WTC11 (cell line): ENCODE data around the gene PRF1. TPM values are rescaled to one million over a fixed set of nuclear protein-coding genes. Genes with fewer than 3 reads are reported as not detected.
A peak's percentile ranks its signal among the peaks of the same experiment; 100 is the strongest.

Experiments
- ATAC-seq: fragments of 200-7000 bp; cut with Tn5 transposase; 2 replicates; pipeline ENCODE4 v1.10.0; 2021; ENCODE audit warnings: mild to moderate bottlenecking, moderate library complexity
- CTCF ChIA-PET: fragments of 300-600 bp; sonication (Branson Sonifier 250); formaldehyde crosslinking; loops from one replicate; lab custom pipeline; 2021; ENCODE audit warnings: antibody characterized with exemption; lab: Charles Lee
- POLR2A ChIA-PET: fragments of 350-600 bp; sonication (Branson Sonifier 250); formaldehyde crosslinking; loops from one replicate; lab custom pipeline; 2021; ENCODE audit warnings: antibody characterized with exemption; lab: Charles Lee
- DNase-seq: peaks from one replicate; pipeline ENCODE4 v3.0.0; 2021; ENCODE audit warnings: low spot score
- H3K27ac Mint-ChIP-seq: 2 replicates; pipeline ENCODE4 v1.8.0; 2021; ENCODE audit warnings: mixed read lengths
- H3K27me3 Mint-ChIP-seq: 2 replicates; pipeline ENCODE4 v1.8.0; 2021; ENCODE audit warnings: low read depth, mild to moderate bottlenecking, moderate library complexity, mixed read lengths
- H3K36me3 Mint-ChIP-seq: 2 replicates; pipeline ENCODE4 v1.8.0; 2021; ENCODE audit warnings: mixed read lengths
- H3K4me1 Mint-ChIP-seq: 2 replicates; pipeline ENCODE4 v1.8.0; 2022; ENCODE audit warnings: mixed read lengths
- H3K4me3 Mint-ChIP-seq: 2 replicates; pipeline ENCODE4 v1.8.0; 2021; ENCODE audit warnings: mild to moderate bottlenecking, moderate library complexity, mixed read lengths
- H3K9me3 Mint-ChIP-seq: 2 replicates; pipeline ENCODE4 v1.8.0; 2021; ENCODE audit warnings: mixed read lengths
- CREB1 ChIP-seq: sonication (generic); formaldehyde crosslinking; IDR thresholded peaks from 2 replicates; pipeline ENCODE4 v1.8.0; 2023; ENCODE audit warnings: mild to moderate bottlenecking, missing genetic modification reagents
- E2F1 ChIP-seq: sonication (generic); formaldehyde crosslinking; IDR thresholded peaks from 2 replicates; pipeline ENCODE4 v1.8.0; 2022; ENCODE audit warnings: mild to moderate bottlenecking, missing genetic modification reagents
- GRHL2 ChIP-seq: fragments of 250-450 bp; sonication (Bioruptor Pico); IDR thresholded peaks from 2 replicates; pipeline ENCODE4 v1.8.0; 2022; ENCODE audit warnings: mild to moderate bottlenecking, moderate library complexity; ENCODE audit not compliant: insufficient replicate concordance, severe bottlenecking
- KAT7 ChIP-seq: sonication (generic); formaldehyde crosslinking; IDR thresholded peaks from 2 replicates; pipeline ENCODE4 v1.8.1; 2023; ENCODE audit warnings: missing genetic modification reagents, mild to moderate bottlenecking, borderline replicate concordance
- OVOL2 ChIP-seq: fragments of 250-450 bp; sonication (Bioruptor Pico); IDR thresholded peaks from 2 replicates; pipeline ENCODE4 v1.9.0; 2021; ENCODE audit warnings: mild to moderate bottlenecking, borderline replicate concordance
- ZNF281 ChIP-seq: sonication (generic); formaldehyde crosslinking; IDR thresholded peaks from 2 replicates; pipeline ENCODE4 v1.8.0; 2023; ENCODE audit warnings: mild to moderate bottlenecking, missing genetic modification reagents
- ZNF396 ChIP-seq: fragments of 250-450 bp; sonication (Bioruptor Pico); IDR thresholded peaks from 2 replicates; pipeline ENCODE4 v1.8.0; 2021; ENCODE audit warnings: mild to moderate bottlenecking, moderate library complexity, borderline replicate concordance
- ZNF423 ChIP-seq: fragments of 250-450 bp; sonication (Bioruptor Pico); IDR thresholded peaks from 2 replicates; pipeline ENCODE4 v2.1.2; 2022; ENCODE audit warnings: mild to moderate bottlenecking, moderate library complexity
- total RNA-seq: library from RNA; stranded (reverse); gene quantifications from 3 replicates; pipeline ENCODE4 v1.2.3, GENCODE V29; 2021
- TF ChIP-seq, protein P1 (sequence below): fragments of 200-600 bp; IDR thresholded peaks from 2 replicates; pipeline ENCODE4 v1.8.0; 2022; ENCODE audit warnings: antibody characterized with exemption
- TF ChIP-seq, protein P2 (sequence below): sonication (generic); formaldehyde crosslinking; IDR thresholded peaks from 2 replicates; pipeline ENCODE4 v1.8.0; 2023; ENCODE audit warnings: missing genetic modification reagents, mild to moderate bottlenecking, borderline replicate concordance

PRF1 gene
- total RNA-seq, 1 experiment from 2014 or later, result 0.11 TPM

- CTCF ChIA-PET, result interaction anchor here (0.8 to 2.6 kb wide), 4 partner anchors 9 to 211 kb away, joined by 3 to 12 read pairs (median 9); no protein-coding TSS in a partner anchor
- peaks cover 9% of the 10 kb centered on the region; the same call in 1 of the 2 replicates for H3K4me1 Mint-ChIP-seq
- ATAC-seq (no peak), DNase-seq (no peak)
- H3K9me3 Mint-ChIP-seq, result no peaks in the 10 kb centered on the region
- H3K27ac Mint-ChIP-seq, result no peak overlapping the region
- no peaks in the 10 kb centered on the region for H3K27me3 Mint-ChIP-seq
- POLR2A ChIA-PET, result no interaction called here
- peaks cover 26% of the 10 kb centered on the region for H3K36me3 Mint-ChIP-seq
- H3K4me3 Mint-ChIP-seq, result no peak overlapping the region
- TF ChIP-seq GRHL2 (no peak), OVOL2 (CRISPR knock-in tag) (no peak)
Measured at GRCh38 chr10:70550459-70550858, 52.1 kb downstream of the PRF1 start.

DNA sequence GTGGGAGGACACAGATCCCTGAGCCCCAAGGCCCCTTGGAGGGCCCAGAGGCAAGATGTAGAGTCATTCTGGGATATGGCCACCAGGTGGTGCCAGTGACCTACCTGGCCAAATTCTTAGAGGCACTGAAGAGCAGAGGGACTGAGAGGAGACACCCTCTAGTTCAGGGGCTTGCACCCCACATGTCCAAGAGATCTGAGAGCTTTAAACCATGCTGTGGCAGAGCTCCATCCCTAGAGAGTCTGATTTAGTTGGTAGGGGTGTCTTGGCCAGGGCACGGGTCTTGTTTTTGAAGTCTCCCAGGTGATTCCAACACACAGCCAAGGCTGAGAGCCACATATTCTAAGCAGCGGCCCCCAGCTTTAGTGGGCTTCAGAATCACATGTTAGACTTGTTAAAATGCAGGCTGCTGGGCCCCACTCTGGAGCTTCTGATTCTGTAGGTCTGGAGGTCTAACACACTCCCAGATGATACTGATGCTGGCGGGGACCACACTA lies 52.5 kb downstream of the PRF1 start:
- peak overlapping the region; percentile 55; the same call in 1 of the 2 replicates for H3K27ac Mint-ChIP-seq
- H3K4me3 Mint-ChIP-seq, result no peak overlapping the region
- no peaks in the 10 kb centered on the region for H3K27me3 Mint-ChIP-seq
- H3K36me3 Mint-ChIP-seq, result peaks cover 26% of the 10 kb centered on the region
- ChIA-PET CTCF (interaction anchor here (0.8 to 2.6 kb wide), 5 partner anchors 9 to 211 kb away, joined by 3 to 12 read pairs (median 6); no protein-coding TSS in a partner anchor), POLR2A (no interaction called here)
- DNase-seq (peak; percentile 83), ATAC-seq (peak; percentile 90)
- H3K9me3 Mint-ChIP-seq, result no peaks in the 10 kb centered on the region
- no peak for TF ChIP-seq CREB1 (CRISPR knock-in tag)
- TF ChIP-seq, protein P1, sequence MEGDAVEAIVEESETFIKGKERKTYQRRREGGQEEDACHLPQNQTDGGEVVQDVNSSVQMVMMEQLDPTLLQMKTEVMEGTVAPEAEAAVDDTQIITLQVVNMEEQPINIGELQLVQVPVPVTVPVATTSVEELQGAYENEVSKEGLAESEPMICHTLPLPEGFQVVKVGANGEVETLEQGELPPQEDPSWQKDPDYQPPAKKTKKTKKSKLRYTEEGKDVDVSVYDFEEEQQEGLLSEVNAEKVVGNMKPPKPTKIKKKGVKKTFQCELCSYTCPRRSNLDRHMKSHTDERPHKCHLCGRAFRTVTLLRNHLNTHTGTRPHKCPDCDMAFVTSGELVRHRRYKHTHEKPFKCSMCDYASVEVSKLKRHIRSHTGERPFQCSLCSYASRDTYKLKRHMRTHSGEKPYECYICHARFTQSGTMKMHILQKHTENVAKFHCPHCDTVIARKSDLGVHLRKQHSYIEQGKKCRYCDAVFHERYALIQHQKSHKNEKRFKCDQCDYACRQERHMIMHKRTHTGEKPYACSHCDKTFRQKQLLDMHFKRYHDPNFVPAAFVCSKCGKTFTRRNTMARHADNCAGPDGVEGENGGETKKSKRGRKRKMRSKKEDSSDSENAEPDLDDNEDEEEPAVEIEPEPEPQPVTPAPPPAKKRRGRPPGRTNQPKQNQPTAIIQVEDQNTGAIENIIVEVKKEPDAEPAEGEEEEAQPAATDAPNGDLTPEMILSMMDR, result peak; percentile 91
- TF ChIP-seq, all 79 proteins: peak for 1
- peaks cover 9% of the 10 kb centered on the region; the same call in 1 of the 2 replicates for H3K4me1 Mint-ChIP-seq

DNA sequence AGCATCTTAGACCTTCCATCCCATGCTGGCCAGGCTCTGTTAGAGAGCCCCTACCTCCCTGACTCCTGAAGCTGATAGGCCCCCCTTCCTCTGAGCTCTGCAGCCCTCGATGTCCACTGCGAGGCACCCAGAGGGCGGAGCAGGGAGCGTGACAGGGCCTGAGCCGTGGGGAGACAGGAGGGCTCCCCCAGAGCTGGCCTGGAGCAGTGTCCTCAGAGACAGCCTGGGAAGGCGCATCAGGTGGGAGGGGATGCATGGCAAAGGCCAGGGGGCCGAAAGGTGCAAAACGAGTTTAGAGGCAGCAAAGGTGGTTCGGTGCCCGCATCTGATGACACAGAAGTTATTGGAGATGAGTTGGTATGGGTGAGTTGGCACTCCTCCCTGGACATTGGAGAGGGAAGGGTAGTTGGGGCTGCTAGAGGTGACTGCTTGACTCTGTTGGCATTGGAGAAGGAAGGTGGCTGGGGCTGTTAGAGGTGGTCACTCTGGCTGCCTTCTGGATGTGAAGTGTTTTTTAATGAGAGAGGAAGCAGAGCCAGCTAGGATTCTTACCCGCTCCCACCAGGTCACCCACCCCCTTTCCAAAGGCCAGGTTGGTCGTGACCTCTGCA lies 53.1 kb downstream of the PRF1 start:
- H3K27ac Mint-ChIP-seq, result peak overlapping the region; percentile 55; the same call in 1 of the 2 replicates
- no peak overlapping the region for H3K4me3 Mint-ChIP-seq
- peaks cover 9% of the 10 kb centered on the region; the same call in 1 of the 2 replicates for H3K4me1 Mint-ChIP-seq
- no peak for TF ChIP-seq ZNF396 (CRISPR knock-in tag)
- TF ChIP-seq E2F1, result no peak
- no peak for TF ChIP-seq ZNF281 (CRISPR knock-in tag)
- TF ChIP-seq, protein P2, sequence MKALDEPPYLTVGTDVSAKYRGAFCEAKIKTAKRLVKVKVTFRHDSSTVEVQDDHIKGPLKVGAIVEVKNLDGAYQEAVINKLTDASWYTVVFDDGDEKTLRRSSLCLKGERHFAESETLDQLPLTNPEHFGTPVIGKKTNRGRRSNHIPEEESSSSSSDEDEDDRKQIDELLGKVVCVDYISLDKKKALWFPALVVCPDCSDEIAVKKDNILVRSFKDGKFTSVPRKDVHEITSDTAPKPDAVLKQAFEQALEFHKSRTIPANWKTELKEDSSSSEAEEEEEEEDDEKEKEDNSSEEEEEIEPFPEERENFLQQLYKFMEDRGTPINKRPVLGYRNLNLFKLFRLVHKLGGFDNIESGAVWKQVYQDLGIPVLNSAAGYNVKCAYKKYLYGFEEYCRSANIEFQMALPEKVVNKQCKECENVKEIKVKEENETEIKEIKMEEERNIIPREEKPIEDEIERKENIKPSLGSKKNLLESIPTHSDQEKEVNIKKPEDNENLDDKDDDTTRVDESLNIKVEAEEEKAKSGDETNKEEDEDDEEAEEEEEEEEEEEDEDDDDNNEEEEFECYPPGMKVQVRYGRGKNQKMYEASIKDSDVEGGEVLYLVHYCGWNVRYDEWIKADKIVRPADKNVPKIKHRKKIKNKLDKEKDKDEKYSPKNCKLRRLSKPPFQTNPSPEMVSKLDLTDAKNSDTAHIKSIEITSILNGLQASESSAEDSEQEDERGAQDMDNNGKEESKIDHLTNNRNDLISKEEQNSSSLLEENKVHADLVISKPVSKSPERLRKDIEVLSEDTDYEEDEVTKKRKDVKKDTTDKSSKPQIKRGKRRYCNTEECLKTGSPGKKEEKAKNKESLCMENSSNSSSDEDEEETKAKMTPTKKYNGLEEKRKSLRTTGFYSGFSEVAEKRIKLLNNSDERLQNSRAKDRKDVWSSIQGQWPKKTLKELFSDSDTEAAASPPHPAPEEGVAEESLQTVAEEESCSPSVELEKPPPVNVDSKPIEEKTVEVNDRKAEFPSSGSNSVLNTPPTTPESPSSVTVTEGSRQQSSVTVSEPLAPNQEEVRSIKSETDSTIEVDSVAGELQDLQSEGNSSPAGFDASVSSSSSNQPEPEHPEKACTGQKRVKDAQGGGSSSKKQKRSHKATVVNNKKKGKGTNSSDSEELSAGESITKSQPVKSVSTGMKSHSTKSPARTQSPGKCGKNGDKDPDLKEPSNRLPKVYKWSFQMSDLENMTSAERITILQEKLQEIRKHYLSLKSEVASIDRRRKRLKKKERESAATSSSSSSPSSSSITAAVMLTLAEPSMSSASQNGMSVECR, result no peak
- no peak for TF ChIP-seq KAT7 (CRISPR knock-in tag)
- no peak for TF ChIP-seq ZNF423 (CRISPR knock-in tag)
- DNase-seq (no peak), ATAC-seq (peak; percentile 35)
- no peaks in the 10 kb centered on the region for H3K27me3 Mint-ChIP-seq
- ChIA-PET CTCF (interaction anchor here (0.6 to 2.6 kb wide), 12 partner anchors 9 to 769 kb away, joined by 3 to 12 read pairs (median 3); partner anchors contain the start of gene SLC29A3), POLR2A (interaction anchor here (0.8 kb wide), 1 partner anchor 9 kb away, joined by 3 read pairs; no protein-coding TSS in a partner anchor)
- no peaks in the 10 kb centered on the region for H3K9me3 Mint-ChIP-seq
- H3K36me3 Mint-ChIP-seq, result peaks cover 26% of the 10 kb centered on the region

Other genes starting within 250 kb of the PRF1 start
- gene LRRC20, start 220.1 kb downstream of the PRF1 start, total RNA-seq, result 26.4 to 29.4 TPM (median 28.1 TPM) in 3 replicates
- gene EIF4EBP2, start 198.6 kb downstream of the PRF1 start, total RNA-seq, result 111 to 114 TPM (median 112 TPM) in 3 replicates
- gene NODAL, start 161.1 kb downstream of the PRF1 start, total RNA-seq, result 41.1 to 57.0 TPM (median 41.5 TPM) in 3 replicates
- 36.1 to 43.6 TPM (median 38.5 TPM) in 3 replicates for gene PALD1, start 124.0 kb downstream of the PRF1 start, total RNA-seq
- 2.1 to 2.4 TPM (median 2.1 TPM) in 3 replicates for gene ADAMTS14, start 69.8 kb upstream of the PRF1 start, total RNA-seq
- gene TBATA, start 182.6 kb upstream of the PRF1 start, total RNA-seq, result not detected in 3 replicates
- gene SGPL1, start 213.2 kb upstream of the PRF1 start, total RNA-seq, result 44.3 to 48.4 TPM (median 44.6 TPM) in 3 replicates